Umbilical cord (tissue), 2 donors: ENCODE data around the gene FAM177A1. TPM values are rescaled to one million over a fixed set of nuclear protein-coding genes. Genes with fewer than 3 reads are reported as not detected.

ENCODE experiments used
- DNase-seq: peaks from one replicate; pipeline ENCODE4 v3.0.0-alpha.2; 2015; ENCODE audit warnings: low spot score
- total RNA-seq: library from RNA; depleted of rRNA; stranded (reverse); fragments of >200 nt; gene quantifications from one replicate; pipeline ENCODE4 v1.2.3, GENCODE V29; 2014; ENCODE audit warnings: low replicate concordance; ENCODE audit not compliant: insufficient read depth

FAM177A1 gene
- total RNA-seq, 1 donor from 2014 or later = 68.1 TPM

DNA sequence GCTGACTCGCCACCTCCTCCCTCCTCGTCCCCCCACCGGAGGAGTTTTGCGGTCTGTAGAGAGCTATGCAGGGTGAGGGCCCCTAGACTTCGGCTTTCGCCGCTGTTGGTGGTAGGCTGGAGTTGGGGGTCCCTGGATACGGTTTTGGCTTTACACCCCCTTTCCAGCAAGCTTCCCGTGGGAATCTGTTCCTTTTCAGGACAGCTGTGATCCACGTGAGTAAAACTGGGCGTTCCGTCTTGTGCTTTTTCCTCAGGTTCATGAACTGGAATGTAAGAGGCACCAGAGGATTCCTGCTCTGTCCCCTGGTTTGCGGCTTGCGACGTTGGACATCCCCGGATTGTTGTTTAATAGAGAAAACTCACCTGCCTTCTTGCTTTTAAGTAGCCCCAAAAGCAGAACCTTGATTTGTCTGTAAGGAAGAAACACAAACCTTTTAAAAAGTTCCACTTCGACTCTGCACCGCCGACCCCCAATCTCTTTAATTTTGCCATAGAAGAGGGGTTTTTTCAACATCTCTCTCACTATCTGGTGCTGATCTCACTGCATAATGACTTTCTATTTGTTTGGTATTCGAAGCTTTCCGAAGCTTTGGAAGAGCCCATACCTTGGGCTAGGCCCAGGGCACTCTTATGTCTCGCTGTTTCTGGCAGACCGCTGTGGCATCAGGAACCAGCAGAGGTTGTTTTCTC is 76.8 kb downstream of the FAM177A1 start:
- peak; percentile 11 for DNase-seq

DNA sequence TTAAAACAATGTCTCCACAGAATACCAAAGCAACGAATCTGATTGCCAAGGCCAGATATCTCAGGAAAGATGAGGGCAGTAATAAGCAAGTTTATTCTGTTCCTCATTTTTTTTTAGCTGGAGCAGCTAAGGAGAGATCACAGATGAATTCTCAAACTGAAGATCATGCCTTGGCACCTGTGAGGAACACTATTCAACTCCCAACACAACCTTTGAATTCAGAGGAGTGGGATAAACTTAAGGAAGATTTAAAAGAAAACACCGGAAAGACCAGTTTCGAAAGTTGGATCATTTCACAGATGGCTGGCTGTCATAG is 77.3 kb downstream of the FAM177A1 start:
- DNase-seq = no peak

DNA sequence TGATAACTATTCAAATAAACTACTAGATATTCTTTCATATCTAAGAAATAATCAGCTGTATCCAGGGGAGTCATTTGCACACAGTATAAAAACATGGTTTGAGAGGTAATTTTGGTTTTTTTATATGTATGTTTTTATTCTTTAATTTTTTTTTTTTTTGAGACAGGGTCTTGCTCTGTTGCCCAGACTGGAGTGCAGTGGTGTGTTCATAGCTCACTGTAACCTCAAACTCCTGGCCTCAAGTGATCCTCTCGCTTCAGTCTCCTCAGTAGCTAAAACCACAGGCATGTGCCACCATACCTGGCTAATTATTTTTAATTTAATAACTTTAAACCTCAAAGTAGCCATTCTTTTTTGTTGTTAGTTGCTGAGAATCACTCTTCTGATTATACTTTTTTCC is 78.1 kb downstream of the FAM177A1 start:
- no peak for DNase-seq

Other genes starting within 250 kb of the FAM177A1 start
- 39.7 TPM for gene BAZ1A, start 170.9 kb upstream of the FAM177A1 start, total RNA-seq
- gene SRP54, start 63.3 kb upstream of the FAM177A1 start, total RNA-seq = 46.7 TPM
- gene PPP2R3C, start 75.7 kb downstream of the FAM177A1 start, total RNA-seq = 78.0 TPM
- gene PRORP, start 76.3 kb downstream of the FAM177A1 start, total RNA-seq = 9.1 TPM
- 117 TPM for gene PSMA6, start 246.1 kb downstream of the FAM177A1 start, total RNA-seq